Suprapubic skin (tissue), 4 donors: Measurements from ENCODE around the gene GAK.

Experiments
- EP300 ChIP-seq: sonication (generic); formaldehyde crosslinking; IDR thresholded peaks from one replicate; pipeline ENCODE4 v1.6.1; 2017; ENCODE audit warnings: antibody characterized with exemption
- POLR2A ChIP-seq, 2 donors: fragments of 450-650 bp; IDR thresholded peaks; one replicate each; pipeline ENCODE4 v1.6.1; 2017; ENCODE audit warnings: antibody characterized with exemption in 2 of 2, mild to moderate bottlenecking in 2 of 2, moderate library complexity in 2 of 2
- POLR2AphosphoS5 ChIP-seq, 3 donors: sonication (generic); formaldehyde crosslinking; IDR thresholded peaks; one replicate each; pipeline ENCODE4 v1.6.1; 2017; ENCODE audit warnings: antibody characterized with exemption in 3 of 3
- TF ChIP-seq, protein P1 (sequence below), 2 donors: fragments of 200-600 bp in 1 of 2; fragments of 450-650 bp in 1 of 2; sonication (generic) in 1 of 2; IDR thresholded peaks; one replicate each; pipeline ENCODE4 v1.5.1; 2016 to 2019; ENCODE audit warnings: antibody characterized with exemption in 2 of 2, mild to moderate bottlenecking in 1 of 2, moderate library complexity in 1 of 2

DNA sequence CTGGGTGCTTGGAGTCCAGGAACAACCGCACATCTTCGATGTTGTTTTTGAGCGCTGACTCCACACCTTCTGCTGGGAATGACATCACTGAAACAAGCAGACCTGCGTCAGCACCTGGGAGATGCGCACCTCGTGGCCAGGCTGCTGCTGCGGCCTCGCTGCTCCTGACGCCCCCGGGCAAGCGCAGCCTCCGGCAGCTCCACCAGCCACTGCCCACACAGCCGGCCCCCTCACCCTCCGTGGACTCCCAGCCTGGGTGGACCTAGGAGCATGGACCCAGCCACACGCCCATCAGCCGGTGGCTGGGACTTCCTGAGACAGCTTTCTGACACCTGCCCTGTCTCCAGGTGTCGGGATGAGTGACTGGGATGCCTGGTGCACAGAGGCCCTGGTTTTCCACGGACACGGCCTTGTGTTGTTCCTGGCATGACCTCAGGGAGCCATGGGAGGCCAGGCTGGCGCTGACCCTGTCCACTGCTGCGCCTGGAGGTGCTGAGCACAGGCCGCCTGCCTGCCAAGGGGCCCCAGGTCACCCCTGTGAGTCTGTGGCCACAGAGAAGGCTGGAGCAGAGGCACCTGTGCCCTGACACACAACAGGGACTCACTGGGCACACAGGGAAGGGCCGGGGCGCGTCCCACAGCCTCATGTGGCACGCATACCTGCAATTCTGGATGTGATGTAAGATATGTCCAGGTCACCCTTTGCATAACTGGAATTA, 48.6 kb downstream of the GAK start:
- TF ChIP-seq, protein P1, sequence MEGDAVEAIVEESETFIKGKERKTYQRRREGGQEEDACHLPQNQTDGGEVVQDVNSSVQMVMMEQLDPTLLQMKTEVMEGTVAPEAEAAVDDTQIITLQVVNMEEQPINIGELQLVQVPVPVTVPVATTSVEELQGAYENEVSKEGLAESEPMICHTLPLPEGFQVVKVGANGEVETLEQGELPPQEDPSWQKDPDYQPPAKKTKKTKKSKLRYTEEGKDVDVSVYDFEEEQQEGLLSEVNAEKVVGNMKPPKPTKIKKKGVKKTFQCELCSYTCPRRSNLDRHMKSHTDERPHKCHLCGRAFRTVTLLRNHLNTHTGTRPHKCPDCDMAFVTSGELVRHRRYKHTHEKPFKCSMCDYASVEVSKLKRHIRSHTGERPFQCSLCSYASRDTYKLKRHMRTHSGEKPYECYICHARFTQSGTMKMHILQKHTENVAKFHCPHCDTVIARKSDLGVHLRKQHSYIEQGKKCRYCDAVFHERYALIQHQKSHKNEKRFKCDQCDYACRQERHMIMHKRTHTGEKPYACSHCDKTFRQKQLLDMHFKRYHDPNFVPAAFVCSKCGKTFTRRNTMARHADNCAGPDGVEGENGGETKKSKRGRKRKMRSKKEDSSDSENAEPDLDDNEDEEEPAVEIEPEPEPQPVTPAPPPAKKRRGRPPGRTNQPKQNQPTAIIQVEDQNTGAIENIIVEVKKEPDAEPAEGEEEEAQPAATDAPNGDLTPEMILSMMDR (IDR thresholded peaks at IDR 0.05), result no peak
- TF ChIP-seq POLR2A (IDR thresholded peaks at IDR 0.05), result no peak
- no peak for TF ChIP-seq POLR2AphosphoS5 (IDR thresholded peaks at IDR 0.05)
- no peak for TF ChIP-seq EP300
